GM23338 (cell line): Measurements from ENCODE around the gene HELZ.

Experiments used
- CREB1 ChIP-seq: fragments of 250-450 bp; sonication (Bioruptor Pico); IDR thresholded peaks from 2 replicates; pipeline ENCODE4 v1.5.0; 2020; ENCODE audit warnings: low read depth, mild to moderate bottlenecking, moderate library complexity
- EZH2 ChIP-seq: fragments of 200-600 bp; sonication (generic); IDR thresholded peaks from one replicate; pipeline ENCODE4 v1.8.0; 2017; ENCODE audit warnings: antibody characterized with exemption, mild to moderate bottlenecking, low read depth; ENCODE audit not compliant: unreplicated experiment
- EZH2phosphoT487 ChIP-seq: fragments of 200-600 bp; sonication (generic); IDR thresholded peaks from one replicate; pipeline ENCODE4 v1.8.1; 2018; ENCODE audit warnings: antibody characterized with exemption; ENCODE audit not compliant: unreplicated experiment
- JUNB ChIP-seq: IDR thresholded peaks from one replicate; pipeline ENCODE4 v1.6.1; 2016; ENCODE audit warnings: antibody characterized with exemption; ENCODE audit not compliant: unreplicated experiment
- POLR2AphosphoS5 ChIP-seq: IDR thresholded peaks from 2 replicates; pipeline ENCODE4 v1.6.1; 2016; ENCODE audit warnings: antibody characterized with exemption, low read depth
- REST ChIP-seq: IDR thresholded peaks from one replicate; pipeline ENCODE4 v1.6.1; 2018; ENCODE audit warnings: antibody characterized with exemption; ENCODE audit not compliant: unreplicated experiment
- STAT1 ChIP-seq: IDR thresholded peaks from one replicate; pipeline ENCODE4 v1.6.1; 2016; ENCODE audit warnings: antibody characterized with exemption; ENCODE audit not compliant: unreplicated experiment
- ZNF114 ChIP-seq: fragments of 250-450 bp; sonication (Bioruptor Pico); IDR thresholded peaks from 2 replicates; pipeline ENCODE4 v1.5.0; 2020; ENCODE audit warnings: mild to moderate bottlenecking, moderate library complexity
- ZNF462 ChIP-seq: fragments of 250-450 bp; sonication (Bioruptor Pico); IDR thresholded peaks from 2 replicates; pipeline ENCODE4 v1.5.0; 2020; ENCODE audit warnings: mild to moderate bottlenecking, moderate library complexity
- TF ChIP-seq, protein P1 (sequence below), 2 experiments: fragments of 200-600 bp in 1 of 2; sonication (generic) in 1 of 2; conservative IDR thresholded peaks; 2 replicates each; pipeline versions ENCODE4 v1.5.1 to v1.6.1; 2016 to 2017; ENCODE audit warnings: antibody characterized with exemption in 2 of 2, low read depth in 2 of 2, mild to moderate bottlenecking in 2 of 2, moderate library complexity in 1 of 2
- TF ChIP-seq, protein P2 (sequence below): IDR thresholded peaks from 2 replicates; pipeline ENCODE4 v1.6.1; 2016; ENCODE audit warnings: antibody characterized with exemption

DNA sequence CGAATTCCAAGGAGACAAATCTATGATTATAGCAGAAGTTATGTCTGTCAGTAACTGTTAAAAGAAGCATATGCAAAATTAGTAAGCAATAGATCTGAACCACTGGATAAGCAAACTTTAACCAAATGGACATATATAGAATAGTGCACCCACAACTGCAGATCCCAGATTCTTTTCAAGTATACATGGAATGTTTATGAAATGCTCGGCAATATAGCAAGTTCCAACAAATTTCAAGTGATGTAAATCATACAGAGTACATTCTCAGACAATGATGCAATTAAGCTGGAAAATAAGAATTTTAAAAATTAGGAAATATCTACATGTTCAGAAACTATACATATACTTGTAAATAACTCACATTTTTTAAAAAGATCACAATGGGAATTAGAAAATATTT, 8.4 kb upstream of the HELZ start:
- TF ChIP-seq ZNF114 (CRISPR knock-in tag) (no peak), EZH2 (no peak), JUNB (no peak), POLR2AphosphoS5 (no peak), REST (no peak), STAT1 (no peak), EZH2phosphoT487 (no peak), CREB1 (CRISPR knock-in tag) (no peak), ZNF462 (CRISPR knock-in tag) (no peak)
- TF ChIP-seq, protein P1, sequence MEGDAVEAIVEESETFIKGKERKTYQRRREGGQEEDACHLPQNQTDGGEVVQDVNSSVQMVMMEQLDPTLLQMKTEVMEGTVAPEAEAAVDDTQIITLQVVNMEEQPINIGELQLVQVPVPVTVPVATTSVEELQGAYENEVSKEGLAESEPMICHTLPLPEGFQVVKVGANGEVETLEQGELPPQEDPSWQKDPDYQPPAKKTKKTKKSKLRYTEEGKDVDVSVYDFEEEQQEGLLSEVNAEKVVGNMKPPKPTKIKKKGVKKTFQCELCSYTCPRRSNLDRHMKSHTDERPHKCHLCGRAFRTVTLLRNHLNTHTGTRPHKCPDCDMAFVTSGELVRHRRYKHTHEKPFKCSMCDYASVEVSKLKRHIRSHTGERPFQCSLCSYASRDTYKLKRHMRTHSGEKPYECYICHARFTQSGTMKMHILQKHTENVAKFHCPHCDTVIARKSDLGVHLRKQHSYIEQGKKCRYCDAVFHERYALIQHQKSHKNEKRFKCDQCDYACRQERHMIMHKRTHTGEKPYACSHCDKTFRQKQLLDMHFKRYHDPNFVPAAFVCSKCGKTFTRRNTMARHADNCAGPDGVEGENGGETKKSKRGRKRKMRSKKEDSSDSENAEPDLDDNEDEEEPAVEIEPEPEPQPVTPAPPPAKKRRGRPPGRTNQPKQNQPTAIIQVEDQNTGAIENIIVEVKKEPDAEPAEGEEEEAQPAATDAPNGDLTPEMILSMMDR (conservative IDR thresholded peaks at IDR 0.05; ENCODE audit: low read depth in 2 of 2) = no peak
- TF ChIP-seq, protein P2, sequence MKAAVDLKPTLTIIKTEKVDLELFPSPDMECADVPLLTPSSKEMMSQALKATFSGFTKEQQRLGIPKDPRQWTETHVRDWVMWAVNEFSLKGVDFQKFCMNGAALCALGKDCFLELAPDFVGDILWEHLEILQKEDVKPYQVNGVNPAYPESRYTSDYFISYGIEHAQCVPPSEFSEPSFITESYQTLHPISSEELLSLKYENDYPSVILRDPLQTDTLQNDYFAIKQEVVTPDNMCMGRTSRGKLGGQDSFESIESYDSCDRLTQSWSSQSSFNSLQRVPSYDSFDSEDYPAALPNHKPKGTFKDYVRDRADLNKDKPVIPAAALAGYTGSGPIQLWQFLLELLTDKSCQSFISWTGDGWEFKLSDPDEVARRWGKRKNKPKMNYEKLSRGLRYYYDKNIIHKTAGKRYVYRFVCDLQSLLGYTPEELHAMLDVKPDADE = no peak
